Brain pericyte (primary cell): ENCODE data around the gene GAPVD1.
"Not testable (repeated sequence)": the region's sequence is repeated elsewhere in the genome, so short reads cannot be mapped to it uniquely, and the experiment has no call there.

Experiments
- DNase-seq: peaks from one replicate; pipeline ENCODE4 v3.0.0-alpha.2; 2012; ENCODE audit warnings: low read depth, low spot score

The GAPVD1 gene

DNA sequence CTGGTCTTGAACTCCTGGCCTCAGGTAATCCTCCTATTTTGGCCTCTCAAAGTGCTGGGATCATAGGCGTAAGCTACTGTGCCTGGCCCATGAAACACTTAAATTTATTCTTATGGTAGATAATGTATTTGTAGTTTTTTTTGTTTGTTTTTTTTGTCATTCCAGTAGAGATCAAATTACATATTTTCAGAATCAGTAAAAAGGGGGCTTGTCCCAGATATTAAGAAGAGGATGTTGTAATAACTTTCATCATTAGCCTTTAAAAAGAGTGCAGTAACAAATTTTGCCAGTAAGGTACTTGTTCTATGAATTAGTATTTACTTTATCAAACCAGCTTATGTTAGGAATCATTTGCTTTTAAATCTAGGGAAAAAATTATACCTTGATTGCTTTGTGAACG lies 42.6 kb downstream of the GAPVD1 start:
- no peak for DNase-seq

DNA sequence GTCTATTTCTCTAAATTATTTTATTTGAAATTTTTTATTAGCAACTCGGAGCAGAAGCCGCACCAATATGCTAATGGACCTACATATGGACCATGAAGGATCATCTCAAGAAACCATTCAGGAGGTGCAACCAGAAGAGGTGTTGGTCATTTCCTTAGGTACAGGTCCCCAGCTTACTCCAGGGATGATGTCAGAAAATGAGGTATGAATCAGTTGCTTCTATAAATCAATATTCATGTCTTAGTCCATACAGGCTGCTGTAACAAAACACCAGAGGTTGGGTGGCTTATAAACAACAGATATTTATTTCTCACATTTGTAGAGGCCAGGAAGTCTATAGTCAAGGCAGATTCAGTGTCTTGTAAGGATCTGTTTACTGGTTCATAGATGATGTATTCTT lies 50.8 kb downstream of the GAPVD1 start:
- no peak for DNase-seq

DNA sequence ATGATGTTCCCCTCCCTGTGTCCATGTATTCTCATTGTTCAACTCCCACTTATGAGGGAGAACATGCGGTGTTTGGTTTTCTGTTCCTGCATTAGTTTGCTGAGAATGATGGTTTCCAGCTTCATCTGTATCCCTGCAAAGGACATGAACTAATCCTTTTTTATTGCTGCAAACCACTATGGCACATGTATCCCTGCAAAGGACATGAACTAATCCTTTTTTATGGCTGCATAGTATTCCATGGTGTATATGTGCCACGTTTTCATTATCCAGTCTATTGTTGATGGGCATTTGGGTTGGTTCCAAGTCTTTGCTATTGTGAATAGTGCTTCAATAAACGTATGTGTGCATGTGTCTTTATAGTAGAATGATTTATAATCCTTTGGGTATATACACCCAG lies 54.7 kb downstream of the GAPVD1 start:
- DNase-seq: not testable (repeated sequence)

DNA sequence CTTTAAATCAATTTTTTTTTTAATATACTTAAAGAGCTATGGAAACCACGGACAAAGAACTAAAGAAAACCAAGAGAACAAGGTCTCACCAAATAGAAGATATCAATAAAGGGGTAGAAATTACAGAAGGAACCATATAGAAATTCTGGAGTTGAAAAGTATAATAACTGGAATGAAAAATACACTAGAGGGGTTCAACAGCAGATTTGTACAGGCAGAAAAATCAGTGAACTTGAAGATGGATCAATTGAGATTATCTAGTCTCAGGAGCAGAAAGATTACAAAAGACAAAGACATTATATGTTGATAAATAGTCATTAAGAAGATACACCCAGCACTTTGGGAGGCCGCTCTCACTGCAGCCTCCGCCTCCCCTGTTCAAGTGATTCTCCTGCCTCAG lies 56.1 kb downstream of the GAPVD1 start:
- no peak for DNase-seq

GRCh38 chr9:125321496-125321895 lies 59.9 kb downstream of the GAPVD1 start:
- DNase-seq: no peak

DNA sequence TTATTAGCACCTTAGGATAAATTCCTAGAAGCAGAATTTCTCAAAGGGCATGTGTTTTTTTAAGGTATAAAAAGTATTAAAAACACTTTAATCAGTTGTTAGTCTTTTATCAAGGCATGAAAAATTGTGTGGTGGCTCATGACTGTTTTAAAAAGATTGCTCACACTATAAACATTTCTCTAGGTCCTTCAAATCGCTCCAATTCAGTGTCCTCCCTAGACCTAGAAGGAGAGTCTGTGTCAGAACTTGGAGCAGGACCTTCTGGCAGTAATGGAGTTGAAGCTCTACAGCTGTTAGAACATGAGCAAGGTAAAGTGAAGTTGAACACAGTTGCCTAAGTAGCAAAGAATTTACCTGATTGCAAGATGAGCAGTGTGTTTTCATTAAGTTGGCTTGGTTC lies 62.0 kb downstream of the GAPVD1 start:
- DNase-seq: no peak

GRCh38 chr9:125325826-125326225 lies 64.2 kb downstream of the GAPVD1 start:
- DNase-seq: no peak

GRCh38 chr9:125329978-125330377 lies 68.4 kb downstream of the GAPVD1 start:
- no peak for DNase-seq

- no peak for DNase-seq
These were observed 69.0 kb downstream of the GAPVD1 start for GRCh38 chr9:125330587-125330986.

DNA sequence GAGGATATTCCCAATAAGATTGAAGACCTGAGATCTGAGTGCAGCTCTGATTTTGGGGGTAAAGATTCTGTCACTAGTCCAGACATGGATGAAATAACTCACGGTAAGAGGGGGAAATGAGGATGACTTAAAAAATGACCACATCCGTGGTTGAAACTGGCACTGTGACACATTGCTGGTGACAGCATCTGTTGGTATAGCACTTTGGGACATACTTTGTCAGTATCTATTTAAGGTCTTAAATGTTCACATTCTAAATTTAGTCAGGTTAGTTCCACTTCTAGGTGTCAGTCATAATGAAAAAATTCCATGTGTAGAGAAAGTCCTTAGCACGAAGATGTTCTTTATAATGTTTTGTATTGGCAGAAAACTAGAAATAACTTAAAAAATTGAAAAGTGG lies 70.9 kb downstream of the GAPVD1 start:
- DNase-seq: no peak

DNA sequence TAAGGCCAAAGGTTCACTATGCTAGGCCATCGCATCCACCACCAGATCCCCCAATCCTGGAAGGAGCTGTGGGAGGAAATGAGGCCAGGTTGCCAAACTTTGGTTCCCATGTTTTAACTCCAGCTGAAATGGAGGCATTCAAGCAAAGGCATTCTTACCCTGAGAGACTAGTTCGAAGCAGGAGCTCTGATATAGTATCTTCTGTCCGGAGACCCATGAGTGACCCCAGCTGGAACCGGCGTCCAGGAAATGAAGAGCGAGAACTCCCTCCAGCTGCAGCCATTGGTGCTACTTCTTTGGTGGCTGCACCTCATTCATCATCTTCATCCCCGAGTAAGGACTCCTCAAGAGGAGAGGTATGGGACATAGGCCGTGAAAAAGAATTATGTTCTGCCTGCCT lies 75.6 kb downstream of the GAPVD1 start:
- no peak for DNase-seq

- DNase-seq: no peak
These were observed 77.3 kb downstream of the GAPVD1 start for GRCh38 chr9:125338929-125339328.

DNA sequence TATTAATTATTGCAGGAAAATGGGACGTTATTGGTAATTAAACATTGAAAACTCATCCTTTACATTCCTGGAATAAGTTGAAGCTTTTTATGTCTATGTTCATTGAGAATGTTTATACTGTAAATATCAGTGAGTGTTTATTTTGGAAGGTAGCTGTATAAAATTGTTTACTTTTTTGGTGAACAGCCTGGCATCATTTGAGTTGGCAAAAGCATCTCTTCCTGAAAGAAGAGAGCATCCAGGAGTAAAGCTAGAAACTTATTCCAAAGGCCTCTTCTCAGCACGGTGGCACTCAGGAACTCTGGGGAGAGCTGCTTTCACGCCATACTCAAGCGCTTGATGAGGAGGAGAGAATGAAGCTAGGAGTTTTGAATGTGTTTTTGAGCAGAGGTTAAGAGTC lies 79.9 kb downstream of the GAPVD1 start:
- no peak for DNase-seq

DNA sequence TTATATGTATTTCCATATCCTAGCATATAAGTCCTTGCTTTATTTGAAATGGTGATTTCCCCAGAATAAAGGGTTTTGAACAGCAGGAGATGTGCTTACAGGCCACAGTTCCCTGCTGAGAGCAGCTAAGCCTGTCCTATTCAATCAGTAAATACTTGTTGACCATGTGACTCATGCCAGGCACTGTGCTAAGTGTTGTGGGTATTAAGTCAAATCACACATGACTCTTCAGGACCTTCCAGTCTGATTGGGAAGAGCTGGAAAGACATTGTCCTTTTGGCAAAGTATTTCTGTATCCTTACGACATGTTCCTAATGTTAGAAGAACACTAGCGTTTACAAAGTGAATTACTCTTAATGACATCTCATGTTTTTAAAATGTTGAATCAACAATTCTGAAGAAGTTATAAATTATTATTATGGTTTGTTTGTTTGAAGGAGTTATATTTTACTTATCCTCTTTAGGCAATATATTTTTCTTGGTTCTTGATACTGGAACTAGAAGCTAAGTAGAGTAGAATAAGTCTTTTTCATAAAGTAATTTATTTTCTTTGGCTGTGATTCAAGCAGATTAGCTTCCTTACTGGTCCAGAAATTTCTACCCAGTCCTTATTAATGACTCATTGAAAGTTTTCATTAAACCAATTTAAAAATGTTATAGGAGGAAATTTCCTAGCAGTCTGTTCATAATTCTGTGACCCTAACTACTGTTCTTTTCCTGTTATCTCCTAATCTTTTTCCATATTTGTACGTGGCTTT lies 82.1 kb downstream of the GAPVD1 start:
- peak; percentile 64 for DNase-seq

DNA sequence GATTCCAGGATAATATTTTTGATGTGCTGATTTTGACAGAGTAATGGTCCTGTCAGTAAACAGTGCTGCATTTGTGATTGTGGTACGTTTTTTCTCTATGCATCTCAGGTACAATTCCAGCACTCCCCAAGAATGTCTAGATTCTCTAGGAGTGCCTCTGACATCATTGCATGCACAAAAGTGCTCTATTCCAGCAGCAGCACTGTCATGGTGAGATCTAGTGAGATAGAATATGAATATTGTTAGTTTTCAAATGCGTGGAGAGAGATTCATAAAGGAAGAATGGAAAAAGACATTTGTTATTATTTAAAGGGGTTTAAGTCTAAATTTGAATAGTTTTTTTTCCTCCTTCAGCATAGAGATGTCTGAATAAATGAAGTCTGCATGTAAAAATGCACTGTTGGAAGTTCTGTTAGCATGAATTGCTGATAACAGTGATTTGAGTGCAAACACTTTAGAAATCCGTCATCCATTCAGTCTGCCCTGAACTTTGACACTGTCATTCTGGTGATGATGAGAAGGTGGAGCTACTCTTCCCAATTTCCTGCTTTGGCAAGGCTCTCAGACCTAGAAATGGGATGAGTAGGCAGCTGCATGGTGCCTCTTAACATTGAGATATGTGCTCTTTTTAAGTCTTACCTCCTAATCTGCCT lies 84.6 kb downstream of the GAPVD1 start:
- no peak for DNase-seq

- DNase-seq: no peak
These were observed 94.0 kb downstream of the GAPVD1 start for GRCh38 chr9:125355601-125356000.

GRCh38 chr9:125356032-125356431 lies 94.4 kb downstream of the GAPVD1 start:
- DNase-seq: no peak

DNA sequence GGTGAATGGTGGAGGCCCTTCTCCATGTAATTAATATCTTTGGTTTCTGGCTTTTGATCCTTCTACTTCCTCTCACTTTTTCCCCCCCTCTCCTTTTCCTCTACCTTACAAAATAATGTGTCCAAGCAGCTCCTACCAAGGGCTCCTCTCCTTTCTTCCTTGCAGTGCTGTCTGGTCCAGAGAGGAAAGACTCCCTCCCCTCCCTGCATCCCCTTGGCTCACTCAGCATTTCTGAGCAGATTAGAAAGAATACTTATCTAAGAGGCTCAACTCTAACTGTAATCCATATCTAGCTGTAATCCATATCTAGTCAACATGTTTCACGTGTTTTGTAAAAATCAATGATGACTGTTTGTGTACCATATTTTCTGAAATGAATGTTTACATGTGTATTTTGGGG lies 97.4 kb downstream of the GAPVD1 start:
- no peak for DNase-seq

DNA sequence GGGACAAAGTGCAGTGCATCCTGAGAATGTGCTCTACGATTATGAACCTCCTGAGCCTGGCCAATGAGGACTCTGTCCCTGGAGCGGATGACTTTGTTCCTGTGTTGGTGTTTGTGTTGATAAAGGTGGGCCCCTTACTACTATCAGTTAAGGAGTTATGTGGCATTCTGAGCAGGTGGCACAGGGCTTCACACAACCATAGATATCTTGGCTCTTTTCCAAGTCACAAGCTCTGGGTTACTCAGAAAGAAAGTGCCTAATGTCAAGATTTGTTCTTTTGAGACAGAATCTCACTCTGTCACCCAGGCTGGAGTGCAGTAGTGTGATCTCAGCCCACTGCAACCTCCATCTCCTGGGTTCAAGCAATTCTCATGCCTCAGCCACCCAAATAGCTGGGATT lies 99.0 kb downstream of the GAPVD1 start:
- no peak for DNase-seq

- DNase-seq: no peak
These were observed 100.4 kb downstream of the GAPVD1 start for GRCh38 chr9:125361837-125362531.

GRCh38 chr9:125366676-125367075 lies 105.0 kb downstream of the GAPVD1 start:
- DNase-seq: no peak

GRCh38 chr9:125370786-125371185 lies 109.2 kb downstream of the GAPVD1 start:
- DNase-seq: no peak
